CD4-positive, alpha-beta T cell (primary cell): Measurements from ENCODE around the gene MT1E. TPM values are rescaled to one million over a fixed set of nuclear protein-coding genes. Genes with fewer than 3 reads are reported as not detected.
A peak's percentile ranks its signal among the peaks of the same experiment; 100 is the strongest.

Experiments used
- ATAC-seq: fragments of 200-7000 bp; cut with Tn5 transposase; one replicate; pipeline ENCODE4 v1.10.0; 2022; ENCODE audit warnings: mild to moderate bottlenecking; ENCODE audit not compliant: poor library complexity
- CTCF ChIA-PET: fragments of 350-600 bp; sonication (Branson Sonifier 250); formaldehyde crosslinking; loops from one replicate; lab custom pipeline; 2021; ENCODE audit warnings: antibody characterized with exemption, inconsistent platforms; lab: Charles Lee
- POLR2A ChIA-PET: fragments of 350-600 bp; sonication (Branson Sonifier 250); formaldehyde crosslinking; loops from one replicate; lab custom pipeline; 2021; ENCODE audit warnings: antibody characterized with exemption, inconsistent platforms; lab: Charles Lee
- DNase-seq, 14 experiments: peaks; one replicate each; pipeline ENCODE4 v3.0.0-alpha.2; 2013 to 2020; ENCODE audit warnings: mixed read lengths in 2 of 14
- H3K27ac ChIP-seq, 2 donors: one replicate each; pipeline versions ENCODE4 v1.5.1 to v1.7.0; 2013; ENCODE audit warnings: low read length in 2 of 2, low read depth in 1 of 2, mild to moderate bottlenecking in 1 of 2
- H3K27me3 ChIP-seq, 2 experiments: 1 replicate in 1 of 2; 2 replicates in 1 of 2; pipeline versions ENCODE4 v1.6.1 to v1.7.0; 2013; ENCODE audit warnings: low read length in 2 of 2, control low read depth in 1 of 2, mild to moderate bottlenecking in 1 of 2, moderate library complexity in 1 of 2; ENCODE audit not compliant: insufficient read depth in 2 of 2, control insufficient read depth in 1 of 2
- H3K36me3 ChIP-seq: one replicate; pipeline ENCODE4 v1.6.1; 2013; ENCODE audit warnings: low read length, control low read depth; ENCODE audit not compliant: insufficient read depth
- H3K4me1 ChIP-seq: one replicate; pipeline ENCODE4 v1.6.1; 2013; ENCODE audit warnings: low read length, control low read depth; ENCODE audit not compliant: insufficient read depth
- H3K4me3 ChIP-seq: one replicate; pipeline ENCODE4 v1.5.1; 2013; ENCODE audit warnings: mild to moderate bottlenecking, low read length, moderate library complexity
- H3K9me3 ChIP-seq, 2 experiments: 1 replicate in 1 of 2; 2 replicates in 1 of 2; pipeline versions ENCODE4 v1.6.1 to v1.7.0; 2013; ENCODE audit warnings: low read length in 2 of 2, mild to moderate bottlenecking in 2 of 2, control low read depth in 1 of 2, moderate library complexity in 1 of 2; ENCODE audit not compliant: control insufficient read depth in 1 of 2, insufficient read depth in 1 of 2
- H3K27ac Mint-ChIP-seq: one replicate; pipeline ENCODE4 v1.8.0; 2020; ENCODE audit warnings: mixed read lengths
- H3K27me3 Mint-ChIP-seq: one replicate; pipeline ENCODE4 v1.8.0; 2021; ENCODE audit warnings: mixed read lengths
- H3K36me3 Mint-ChIP-seq: one replicate; pipeline ENCODE4 v1.8.0; 2021; ENCODE audit warnings: low read depth, mixed read lengths
- H3K4me1 Mint-ChIP-seq: one replicate; pipeline ENCODE4 v1.8.0; 2021; ENCODE audit warnings: low read depth, mixed read lengths
- H3K4me3 Mint-ChIP-seq: one replicate; pipeline ENCODE4 v1.8.0; 2020; ENCODE audit warnings: mild to moderate bottlenecking, mixed read lengths
- H3K9me3 Mint-ChIP-seq: one replicate; pipeline ENCODE4 v1.8.0; 2020; ENCODE audit warnings: mixed read lengths
- intact Hi-C, 2 experiments: fragments of 100-400 bp; cut with DNase I in 1 of 2; cut with micrococcal nuclease in 1 of 2; formaldehyde crosslinking; loops; one replicate each; pipeline versions ENCODE4 v1.15.1 to v1.9.0; 2023 to 2025; cut with DNase I, micrococcal nuclease
- total RNA-seq, 174 experiments: library from RNA in 2 of 174; stranded (reverse) in 2 of 174; gene quantifications; one replicate each; pipeline ENCODE4 v1.2.3 and lab custom pipeline; 2021 to 2026
- TF ChIP-seq, protein P1 (sequence below): fragments of 200-600 bp; IDR thresholded peaks from one replicate; pipeline ENCODE4 v1.8.0; 2022; ENCODE audit warnings: antibody characterized with exemption, mild to moderate bottlenecking

MT1E gene
- total RNA-seq, 2 experiments from 2014 or later = 2.5 to 2.9 TPM

DNA sequence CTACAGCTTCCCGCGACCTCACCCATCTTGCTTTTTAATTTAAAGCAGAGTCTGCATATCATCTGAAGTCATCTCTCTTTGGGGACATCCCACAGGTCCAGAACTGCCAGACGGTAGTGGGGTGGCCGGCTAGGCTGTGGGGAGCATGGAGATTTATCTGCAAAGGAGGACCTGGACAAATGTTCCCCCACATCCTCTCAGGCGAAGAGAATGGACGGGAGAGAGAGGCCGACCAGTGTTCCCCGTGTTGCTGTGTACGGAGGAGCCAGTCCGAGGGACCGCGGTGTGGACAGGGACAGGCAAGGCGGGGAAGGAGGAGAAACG is 6.2 kb downstream of the MT1E start:
- no peak for ATAC-seq
- Histone ChIP-seq H3K27me3 (peaks cover 50 to 66% of the 10 kb centered on the region in 2 experiments), H3K27ac (no peak overlapping the region), H3K4me3 (peak overlapping the region; percentile 36), H3K4me1 (peaks cover 40% of the 10 kb centered on the region), H3K9me3 (peaks cover 0 to 13% of the 10 kb centered on the region in 2 experiments), H3K36me3 (no peaks in the 10 kb centered on the region)
- peak overlapping the region; percentile 62 for H3K4me3 Mint-ChIP-seq
- intact Hi-C loops = no loop called here
- POLR2A ChIA-PET = no interaction called here
- no peaks in the 10 kb centered on the region for H3K9me3 Mint-ChIP-seq
- H3K27me3 Mint-ChIP-seq = peaks cover 87% of the 10 kb centered on the region
- DNase-seq = no peak
- TF ChIP-seq, protein P1, sequence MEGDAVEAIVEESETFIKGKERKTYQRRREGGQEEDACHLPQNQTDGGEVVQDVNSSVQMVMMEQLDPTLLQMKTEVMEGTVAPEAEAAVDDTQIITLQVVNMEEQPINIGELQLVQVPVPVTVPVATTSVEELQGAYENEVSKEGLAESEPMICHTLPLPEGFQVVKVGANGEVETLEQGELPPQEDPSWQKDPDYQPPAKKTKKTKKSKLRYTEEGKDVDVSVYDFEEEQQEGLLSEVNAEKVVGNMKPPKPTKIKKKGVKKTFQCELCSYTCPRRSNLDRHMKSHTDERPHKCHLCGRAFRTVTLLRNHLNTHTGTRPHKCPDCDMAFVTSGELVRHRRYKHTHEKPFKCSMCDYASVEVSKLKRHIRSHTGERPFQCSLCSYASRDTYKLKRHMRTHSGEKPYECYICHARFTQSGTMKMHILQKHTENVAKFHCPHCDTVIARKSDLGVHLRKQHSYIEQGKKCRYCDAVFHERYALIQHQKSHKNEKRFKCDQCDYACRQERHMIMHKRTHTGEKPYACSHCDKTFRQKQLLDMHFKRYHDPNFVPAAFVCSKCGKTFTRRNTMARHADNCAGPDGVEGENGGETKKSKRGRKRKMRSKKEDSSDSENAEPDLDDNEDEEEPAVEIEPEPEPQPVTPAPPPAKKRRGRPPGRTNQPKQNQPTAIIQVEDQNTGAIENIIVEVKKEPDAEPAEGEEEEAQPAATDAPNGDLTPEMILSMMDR = no peak
- CTCF ChIA-PET = no interaction called here
- H3K4me1 Mint-ChIP-seq = peaks cover 39% of the 10 kb centered on the region
- H3K36me3 Mint-ChIP-seq = no peaks in the 10 kb centered on the region
- no peak overlapping the region for H3K27ac Mint-ChIP-seq

GRCh38 chr16:56632156-56632847 is 6.7 kb downstream of the MT1E start, which contains the start of gene MT1M:
MT1M (plus strand) TSS chr16:56632659; CDS start chr16:56632732, 73 bp downstream.
- Histone ChIP-seq H3K27me3 (peaks cover 54 to 66% of the 10 kb centered on the region in 2 experiments), H3K4me1 (peaks cover 39% of the 10 kb centered on the region), H3K4me3 (peak within 1 kb of the TSS; percentile 36), H3K9me3 (peaks cover 0 to 13% of the 10 kb centered on the region in 2 experiments), H3K36me3 (no peaks in the 10 kb centered on the region), H3K27ac (no peak within 1 kb of the TSS)
- Mint-ChIP-seq H3K9me3 (no peaks in the 10 kb centered on the region), H3K4me3 (peak within 1 kb of the TSS; percentile 62), H3K27me3 (peaks cover 87% of the 10 kb centered on the region), H3K36me3 (no peaks in the 10 kb centered on the region), H3K27ac (no peak within 1 kb of the TSS), H3K4me1 (peaks cover 44% of the 10 kb centered on the region)
- DNase-seq (no peak), ATAC-seq (peak; percentile 32)
- intact Hi-C loops = no loop called here
- ChIA-PET POLR2A (no interaction called here), CTCF (no interaction called here)
- TF ChIP-seq, protein P1 = no peak

GRCh38 chr16:56632848-56633365 is 7.3 kb downstream of the MT1E start:
- POLR2A ChIA-PET = no interaction called here
- H3K36me3 Mint-ChIP-seq = no peaks in the 10 kb centered on the region
- intact Hi-C loops = no loop called here

More at GRCh38 chr16:56632848-56633365, 7.3 kb downstream of the MT1E start:
- no peak overlapping the region for H3K27ac Mint-ChIP-seq
- CTCF ChIA-PET = no interaction called here
- Histone ChIP-seq H3K27ac (no peak overlapping the region), H3K36me3 (no peaks in the 10 kb centered on the region), H3K27me3 (peaks cover 60 to 70% of the 10 kb centered on the region in 2 experiments), H3K9me3 (peaks cover 0 to 13% of the 10 kb centered on the region in 2 experiments), H3K4me1 (peaks cover 42% of the 10 kb centered on the region), H3K4me3 (no peak overlapping the region)
- H3K9me3 Mint-ChIP-seq = no peaks in the 10 kb centered on the region
- TF ChIP-seq, protein P1 = no peak
- peaks cover 50% of the 10 kb centered on the region for H3K4me1 Mint-ChIP-seq
- H3K27me3 Mint-ChIP-seq = peaks cover 93% of the 10 kb centered on the region
- no peak for DNase-seq
- ATAC-seq = no peak
- H3K4me3 Mint-ChIP-seq = peak overlapping the region; percentile 60
